ENCODE measurements around the gene ZNF33B. TPM values are rescaled to one million over a fixed set of nuclear protein-coding genes. Genes with fewer than 3 reads are reported as not detected.

The ZNF33B gene
- polyA plus RNA-seq, 3 donors, result 3.2 to 7.5 (median 3.8) TPM

DNA sequence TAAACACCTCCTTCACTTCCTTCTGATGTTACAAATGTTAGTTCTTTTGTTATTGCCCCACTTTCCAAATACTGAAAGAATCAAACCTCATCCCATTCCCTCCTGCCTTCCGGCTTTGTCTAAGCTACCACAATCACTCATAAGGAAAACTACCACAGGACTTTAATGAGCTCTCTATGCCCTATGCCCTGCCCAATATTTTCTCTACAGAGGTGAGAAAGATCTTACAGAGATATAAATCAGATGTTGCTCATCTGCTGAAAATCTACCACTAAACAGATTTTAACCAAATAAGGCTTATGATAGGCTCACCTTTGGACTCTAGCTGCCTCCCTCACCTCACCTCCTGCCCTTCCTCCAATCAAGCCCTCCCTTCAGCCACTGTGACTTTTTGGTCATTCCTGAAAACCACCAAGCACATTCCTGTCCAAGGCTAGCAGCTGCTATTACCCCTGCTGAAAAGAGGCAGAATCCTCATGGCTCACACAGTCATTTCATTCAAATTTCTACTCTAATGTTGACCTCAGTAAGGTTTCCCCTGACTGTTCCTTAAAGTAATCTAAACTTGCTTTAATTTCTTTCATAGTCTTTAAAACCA, 7.7 kb downstream of the ZNF33B start:
- Mint-ChIP-seq H3K27me3 (ENCODE audit: low read depth in 3 of 3) (no peaks in the 10 kb centered on the region), H3K27ac (peak overlapping the region in 4 of 7 donors; percentile 19 to 66 (median 59)), H3K4me1 (peaks cover 10% of the 10 kb centered on the region), H3K4me3 (no peak overlapping the region), H3K9me3 (peaks cover 0 to 4% (median 3%) of the 10 kb centered on the region in 7 donors), H3K36me3 (peaks cover 71 to 74% of the 10 kb centered on the region in 2 donors)
- Histone ChIP-seq H4K20me1 (ENCODE audit: insufficient read depth, low read length) (no peaks in the 10 kb centered on the region), H3K9me3 (replicated peaks in 1 of 2; ENCODE audit: control insufficient read depth in 1 of 2, insufficient read depth in 1 of 2, low read length in 2 of 2) (no peaks in the 10 kb centered on the region), H3K27me3 (ENCODE audit: control insufficient read depth in 2 of 2, insufficient read depth in 2 of 2, low read length in 2 of 2) (no peaks in the 10 kb centered on the region), H3K4me1 (ENCODE audit: control insufficient read depth in 1 of 2, insufficient read depth in 2 of 2, low read length in 2 of 2) (no peaks in the 10 kb centered on the region), H3K79me2 (ENCODE audit: insufficient read depth, low read length) (peaks cover 4% of the 10 kb centered on the region), H3K4me2 (replicated peaks; ENCODE audit: extremely low read depth, low read length, poor library complexity, severe bottlenecking) (no peak overlapping the region), H2AFZ (ENCODE audit: insufficient read depth, low read depth, low read length, poor library complexity, severe bottlenecking) (no peak overlapping the region), H3K27ac (ENCODE audit: low read depth in 1 of 2, low read length in 2 of 2) (no peak overlapping the region), H3K36me3 (replicated peaks in 1 of 2; ENCODE audit: control insufficient read depth in 1 of 2, insufficient read depth in 2 of 2, low read length in 2 of 2) (peaks cover 45 to 69% of the 10 kb centered on the region in 2 donors), H3K4me3 (replicated peaks in 1 of 3; ENCODE audit: low read depth in 2 of 3, low read length in 3 of 3) (no peak overlapping the region), H3K9ac (ENCODE audit: insufficient read depth, low read length, poor library complexity, severe bottlenecking) (no peak overlapping the region)
- intact Hi-C loops (cut with micrococcal nuclease), result no loop called here
- no CpG with 5 or more reads among the region's 1 CpG for WGBS (ENCODE audit: insufficient coverage)
- no peak for DNase-seq
- no peak for TF ChIP-seq CTCF (IDR thresholded peaks at IDR 0.05)

GRCh38 chr10:42623929-42624328, 14.4 kb downstream of the ZNF33B start:
- no peak overlapping the region for H3K27ac ChIP-seq (ENCODE audit: low read depth in 1 of 2, low read length in 2 of 2)
- no peaks in the 10 kb centered on the region for H4K20me1 ChIP-seq (ENCODE audit: insufficient read depth, low read length)
- H3K9me3 ChIP-seq (replicated peaks in 1 of 2; ENCODE audit: control insufficient read depth in 1 of 2, insufficient read depth in 1 of 2, low read length in 2 of 2), result peaks cover 7 to 9% of the 10 kb centered on the region in 2 donors
- H2AFZ ChIP-seq (ENCODE audit: insufficient read depth, low read depth, low read length, poor library complexity, severe bottlenecking), result no peak overlapping the region
- H3K4me3 ChIP-seq (replicated peaks in 1 of 3; ENCODE audit: low read depth in 2 of 3, low read length in 3 of 3), result no peak overlapping the region
- DNase-seq, result no peak
- Mint-ChIP-seq H3K9me3 (peaks cover 4 to 23% (median 10%) of the 10 kb centered on the region in 7 donors), H3K4me3 (no peak overlapping the region), H3K4me1 (peaks cover 2% of the 10 kb centered on the region), H3K27me3 (ENCODE audit: low read depth in 3 of 3) (no peaks in the 10 kb centered on the region), H3K36me3 (peaks cover 73 to 82% of the 10 kb centered on the region in 2 donors), H3K27ac (no peak overlapping the region)
- no peak overlapping the region for H3K4me2 ChIP-seq (replicated peaks; ENCODE audit: extremely low read depth, low read length, poor library complexity, severe bottlenecking)
- TF ChIP-seq CTCF (IDR thresholded peaks at IDR 0.05), result no peak
- peaks cover 48 to 83% of the 10 kb centered on the region in 2 donors for H3K36me3 ChIP-seq (replicated peaks in 1 of 2; ENCODE audit: control insufficient read depth in 1 of 2, insufficient read depth in 2 of 2, low read length in 2 of 2)
- H3K4me1 ChIP-seq (ENCODE audit: control insufficient read depth in 1 of 2, insufficient read depth in 2 of 2, low read length in 2 of 2), result no peaks in the 10 kb centered on the region
- no CpG with 5 or more reads among the region's 4 CpGs for WGBS (ENCODE audit: insufficient coverage)
- intact Hi-C loops (cut with micrococcal nuclease), result no loop called here
- H3K27me3 ChIP-seq (ENCODE audit: control insufficient read depth in 2 of 2, insufficient read depth in 2 of 2, low read length in 2 of 2), result no peaks in the 10 kb centered on the region
- H3K79me2 ChIP-seq (ENCODE audit: insufficient read depth, low read length), result no peaks in the 10 kb centered on the region
- H3K9ac ChIP-seq (ENCODE audit: insufficient read depth, low read length, poor library complexity, severe bottlenecking), result no peak overlapping the region

Measured in CD14-positive monocyte (primary cell).